ENCODE data around the gene SPIN2B.

The SPIN2B gene

DNA sequence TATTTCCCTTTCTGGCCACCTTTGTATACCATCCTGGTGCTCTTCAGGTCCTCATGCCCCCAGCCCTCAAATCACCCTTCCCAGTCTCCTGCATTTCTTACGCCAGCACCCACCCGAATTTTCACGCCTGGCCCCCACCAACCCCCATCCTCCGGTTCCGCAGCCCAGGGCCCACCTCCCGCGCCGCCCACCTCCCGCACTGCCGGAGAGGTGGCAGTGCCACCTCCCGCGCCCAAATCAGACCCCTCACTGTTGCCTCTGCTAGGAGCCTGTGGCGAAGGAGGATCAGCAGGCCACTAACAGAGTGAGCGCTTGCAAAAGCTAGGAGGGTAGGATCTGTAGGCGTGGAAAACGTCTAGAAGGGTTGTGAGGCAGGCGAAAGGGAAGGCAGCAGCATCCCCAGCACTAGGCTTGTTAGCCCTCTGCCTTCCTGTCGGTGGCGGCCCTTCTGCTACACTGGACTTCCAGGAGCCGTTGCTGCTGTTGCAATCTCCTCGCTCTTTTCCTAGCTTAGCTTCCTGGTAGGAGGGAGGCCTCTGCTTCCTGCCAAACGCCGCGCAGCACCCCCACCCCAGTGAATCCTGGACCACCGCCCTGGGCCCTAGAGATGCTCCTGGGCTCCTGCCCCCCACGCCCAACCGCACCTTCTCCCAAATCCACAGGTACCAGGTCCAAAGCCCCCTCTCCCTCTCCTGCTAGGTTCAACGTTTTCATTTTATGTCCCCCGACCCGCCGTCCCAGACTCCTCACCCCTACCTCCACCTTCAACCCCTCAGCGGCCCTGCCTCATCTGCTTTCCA is 51.0 kb downstream of the SPIN2B start:
- no peak for DNase-seq (ENCODE audit: low read depth)

Data from T-helper 22 cell (primary cell).